Erythroblast (primary cell): ENCODE results near the gene CDKN2A.

Experiments
- GATA1 ChIP-seq: IDR thresholded peaks from 2 replicates; pipeline ENCODE4 v1.6.1; 2011; ENCODE audit warnings: low read depth, mild to moderate bottlenecking, control low read depth, low read length, moderate library complexity
- POLR2A ChIP-seq: IDR thresholded peaks from 2 replicates; pipeline ENCODE4 v1.6.1; 2011; ENCODE audit warnings: mild to moderate bottlenecking, low read length

- TF ChIP-seq POLR2A (no peak), GATA1 (no peak)
Observed at GRCh38 chr9:21967169-21967568, 27.0 kb downstream of the CDKN2A start.
